Lower lobe of right lung (tissue), 2 donors: Measurements from ENCODE around the gene EFTUD2. TPM values are rescaled to one million over a fixed set of nuclear protein-coding genes. Genes with fewer than 3 reads are reported as not detected.
A peak's percentile ranks its signal among the peaks of the same experiment; 100 is the strongest.

Experiments used
- ATAC-seq, 2 donors: fragments of 200-7000 bp; cut with Tn5 transposase; one replicate each; pipeline ENCODE4 v1.9.1; 2020 to 2022; ENCODE audit warnings: mild to moderate bottlenecking in 2 of 2, moderate library complexity in 2 of 2
- DNase-seq: peaks from one replicate; pipeline ENCODE4 v3.0.0-alpha.2; 2020
- H3K27ac ChIP-seq: fragments of 200-600 bp; one replicate; pipeline ENCODE4 v1.8.0; 2022
- H3K27me3 ChIP-seq: fragments of 200-600 bp; one replicate; pipeline ENCODE4 v1.8.0; 2022; ENCODE audit warnings: low read depth
- H3K36me3 ChIP-seq: fragments of 200-600 bp; one replicate; pipeline ENCODE4 v1.8.0; 2022; ENCODE audit warnings: mild to moderate bottlenecking
- H3K4me1 ChIP-seq: fragments of 200-600 bp; one replicate; pipeline ENCODE4 v1.8.0; 2022
- H3K4me3 ChIP-seq: fragments of 200-600 bp; one replicate; pipeline ENCODE4 v1.8.0; 2022; ENCODE audit warnings: mild to moderate bottlenecking
- H3K9me3 ChIP-seq: fragments of 200-600 bp; one replicate; pipeline ENCODE4 v1.8.0; 2022
- CTCF ChIP-seq: fragments of 200-600 bp; IDR thresholded peaks from one replicate; pipeline ENCODE4 v1.8.0; 2022; ENCODE audit warnings: antibody characterized with exemption, mild to moderate bottlenecking
- intact Hi-C: fragments of 100-400 bp; cut with DNase I; formaldehyde crosslinking; loops from one replicate; pipeline ENCODE4 v1.11.0; 2022
- total RNA-seq: library from RNA; stranded (reverse); fragmentation: NEBNext Ultra II Directional; extraction: Animal tissue kit (Norgen Biotek cat#: 25700); gene quantifications from one replicate; pipeline ENCODE4 v1.2.1, GENCODE V29; 2021
- donor health status: DM: no; HTN: yes; CAD: no; lungs with severe emphysema.

The EFTUD2 gene
- total RNA-seq, 1 donor from 2014 or later, result 108 TPM

GRCh38 chr17:44928950-44929720, 29.9 kb upstream of the EFTUD2 start:
- no peak for DNase-seq
- H3K36me3 ChIP-seq, result no peaks in the 10 kb centered on the region

GRCh38 chr17:44928136-44928535, 28.9 kb upstream of the EFTUD2 start:
- Histone ChIP-seq H3K36me3 (no peaks in the 10 kb centered on the region), H3K4me3 (no peak overlapping the region), H3K27ac (no peak overlapping the region), H3K4me1 (no peaks in the 10 kb centered on the region), H3K9me3 (no peaks in the 10 kb centered on the region), H3K27me3 (no peaks in the 10 kb centered on the region)
- intact Hi-C loops, result loop anchor here (10.0 kb wide), 1 partner anchor 87 kb away; no protein-coding TSS in a partner anchor
- peak; percentile 20 for DNase-seq
- no peak for ATAC-seq
- TF ChIP-seq CTCF, result no peak

More at GRCh38 chr17:44928950-44929720, 29.9 kb upstream of the EFTUD2 start:
- H3K4me1 ChIP-seq, result no peaks in the 10 kb centered on the region
- intact Hi-C loops, result loop anchor here (10.0 kb wide), 1 partner anchor 86 kb away; no protein-coding TSS in a partner anchor
- no peak overlapping the region for H3K4me3 ChIP-seq
- H3K27me3 ChIP-seq, result no peaks in the 10 kb centered on the region
- no peak for TF ChIP-seq CTCF
- ATAC-seq, result no peak
- H3K27ac ChIP-seq, result no peak overlapping the region
- H3K9me3 ChIP-seq, result no peaks in the 10 kb centered on the region

- intact Hi-C loops, result loop anchor here (10.0 kb wide), 1 partner anchor 87 kb away; no protein-coding TSS in a partner anchor
- Histone ChIP-seq H3K9me3 (no peaks in the 10 kb centered on the region), H3K27me3 (no peaks in the 10 kb centered on the region), H3K4me3 (no peak overlapping the region), H3K27ac (no peak overlapping the region), H3K36me3 (no peaks in the 10 kb centered on the region), H3K4me1 (no peaks in the 10 kb centered on the region)
- DNase-seq (no peak), ATAC-seq (no peak)
- TF ChIP-seq CTCF, result no peak
Observed at GRCh38 chr17:44927696-44928095, 28.5 kb upstream of the EFTUD2 start.

- ATAC-seq, result no peak
- H3K4me3 ChIP-seq, result no peak overlapping the region
- intact Hi-C loops, result loop anchor here (10.0 kb wide), 1 partner anchor 88 kb away; no protein-coding TSS in a partner anchor
- DNase-seq, result peak; percentile 24
- TF ChIP-seq CTCF, result no peak
- peaks cover 3% of the 10 kb centered on the region for H3K27me3 ChIP-seq
- no peak overlapping the region for H3K27ac ChIP-seq
- H3K36me3 ChIP-seq, result no peaks in the 10 kb centered on the region
- H3K4me1 ChIP-seq, result no peaks in the 10 kb centered on the region
- H3K9me3 ChIP-seq, result no peaks in the 10 kb centered on the region
Observed at GRCh38 chr17:44926821-44927525, 27.7 kb upstream of the EFTUD2 start.

- no peaks in the 10 kb centered on the region for H3K36me3 ChIP-seq
- ATAC-seq, result no peak
- no peak for TF ChIP-seq CTCF
- peak; percentile 24 for DNase-seq
- H3K4me3 ChIP-seq, result no peak overlapping the region
- no peaks in the 10 kb centered on the region for H3K4me1 ChIP-seq
- no peaks in the 10 kb centered on the region for H3K9me3 ChIP-seq
- intact Hi-C loops, result loop anchor here (10.0 kb wide), 1 partner anchor 89 kb away; no protein-coding TSS in a partner anchor
- H3K27ac ChIP-seq, result no peak overlapping the region
- peaks cover 4% of the 10 kb centered on the region for H3K27me3 ChIP-seq
Observed at GRCh38 chr17:44925731-44926697, 26.8 kb upstream of the EFTUD2 start.
